Endothelial cell of umbilical vein (primary cell): ENCODE measurements around the gene LRRC17. TPM values are rescaled to one million over a fixed set of nuclear protein-coding genes. Genes with fewer than 3 reads are reported as not detected.

Experiments used
- BruUV-seq: library from RNA; stranded (reverse); fragments of 400-500 nt; replicated peaks from 2 replicates; lab custom pipeline; 2021; lab: Mats Ljungman, UMichigan
- CTCF ChIA-PET: fragments of 300-600, 350-600 bp; sonication (Branson Sonifier 250); formaldehyde crosslinking; loops from one replicate; lab custom pipeline; 2021; ENCODE audit warnings: antibody characterized with exemption, inconsistent platforms; lab: Charles Lee
- POLR2A ChIA-PET: fragments of 300-600, 350-600 bp; sonication (Branson Sonifier 250); formaldehyde crosslinking; loops from one replicate; lab custom pipeline; 2021; ENCODE audit warnings: antibody characterized with exemption, inconsistent platforms; lab: Charles Lee
- DNase-seq: peaks from one replicate; pipeline ENCODE4 v3.0.0-alpha.2; 2011; ENCODE audit warnings: low read depth, low spot score
- FAIRE-seq: peaks from 2 replicates; lab custom pipeline; 2011; peaks lifted over from hg19 to GRCh38; lab: Jason Lieb, UNC
- H2AFZ ChIP-seq: 2 replicates; pipeline ENCODE4 v1.6.0; 2012; ENCODE audit warnings: low read depth, low read length, control low read depth, inconsistent platforms
- H3K27ac ChIP-seq: 2 replicates; pipeline ENCODE4 v1.5.1; 2011; ENCODE audit warnings: low read depth, mild to moderate bottlenecking, control low read depth, low read length, moderate library complexity; ENCODE audit not compliant: insufficient read depth
- H3K27me3 ChIP-seq, 2 experiments: 2 replicates each; pipeline versions ENCODE4 v1.6.0 to v1.6.1; 2011; ENCODE audit warnings: low read length in 2 of 2, mixed read lengths in 1 of 2; ENCODE audit not compliant: control insufficient read depth in 2 of 2, insufficient read depth in 2 of 2
- H3K36me3 ChIP-seq, 2 experiments: 2 replicates in 1 of 2; 3 replicates in 1 of 2; pipeline ENCODE4 v1.5.1; 2011; ENCODE audit warnings: low read length in 2 of 2, mild to moderate bottlenecking in 1 of 2, moderate library complexity in 1 of 2; ENCODE audit not compliant: control insufficient read depth in 2 of 2, insufficient read depth in 2 of 2; ENCODE audit errors: extremely low read depth in 1 of 2
- H3K4me1 ChIP-seq: 3 replicates; pipeline ENCODE4 v1.5.1; 2011; ENCODE audit warnings: mild to moderate bottlenecking, low read length; ENCODE audit not compliant: control insufficient read depth, insufficient read depth; ENCODE audit errors: extremely low read depth
- H3K4me2 ChIP-seq: 2 replicates; pipeline ENCODE4 v1.6.1; 2011; ENCODE audit warnings: low read length, control low read depth, mixed read lengths; ENCODE audit not compliant: insufficient read depth
- H3K4me3 ChIP-seq, 3 experiments: fragments of 200-600 bp in 1 of 3; sonication (generic), shearing (Covaris generic) in 1 of 3; replicated peaks in 1 of 3; 2 replicates each; pipeline ENCODE4 v1.5.1; 2011 to 2016; ENCODE audit warnings: control low read depth in 3 of 3, low read length in 3 of 3, mild to moderate bottlenecking in 2 of 3, inconsistent platforms in 1 of 3, low read depth in 1 of 3, moderate library complexity in 1 of 3; ENCODE audit not compliant: insufficient read depth in 1 of 3
- H3K79me2 ChIP-seq: 2 replicates; pipeline ENCODE4 v1.6.0; 2012; ENCODE audit warnings: low read length, inconsistent platforms; ENCODE audit not compliant: control insufficient read depth, insufficient read depth
- H3K9ac ChIP-seq: replicated peaks from 2 replicates; pipeline ENCODE3; 2011; ENCODE audit warnings: low read length, control low read depth; ENCODE audit not compliant: insufficient read depth; ENCODE audit errors: extremely low read depth
- H3K9me1 ChIP-seq: replicated peaks from 3 replicates; pipeline ENCODE4 v1.6.0; 2011; ENCODE audit warnings: mild to moderate bottlenecking, low read length; ENCODE audit not compliant: control insufficient read depth, insufficient read depth; ENCODE audit errors: extremely low read depth
- H3K9me3 ChIP-seq: replicated peaks from 2 replicates; pipeline ENCODE4 v1.5.1; 2012; ENCODE audit warnings: low read length, inconsistent platforms; ENCODE audit not compliant: control insufficient read depth, insufficient read depth
- H4K20me1 ChIP-seq: replicated peaks from 2 replicates; pipeline ENCODE3; 2011; ENCODE audit warnings: mild to moderate bottlenecking, low read length; ENCODE audit not compliant: control insufficient read depth, insufficient read depth; ENCODE audit errors: extremely low read depth
- EZH2 ChIP-seq: IDR thresholded peaks from 2 replicates; pipeline ENCODE4 v1.6.1; 2012; ENCODE audit warnings: borderline replicate concordance, low read depth, mild to moderate bottlenecking, moderate library complexity, low read length, inconsistent platforms; ENCODE audit not compliant: severe bottlenecking
- FOS ChIP-seq: IDR thresholded peaks from 2 replicates; pipeline ENCODE4 v1.6.1; 2011; ENCODE audit warnings: mild to moderate bottlenecking, low read length, moderate library complexity, borderline replicate concordance; ENCODE audit not compliant: insufficient read depth
- GATA2 ChIP-seq: IDR thresholded peaks from 2 replicates; pipeline ENCODE4 v1.7.0; 2011; ENCODE audit warnings: low read depth, mild to moderate bottlenecking, moderate library complexity, mixed read lengths, low read length; ENCODE audit not compliant: insufficient read length, insufficient read depth
- JUN ChIP-seq: IDR thresholded peaks from 2 replicates; pipeline ENCODE4 v1.6.1; 2011; ENCODE audit warnings: borderline replicate concordance, low read depth; ENCODE audit not compliant: insufficient read length, insufficient read depth
- MYC ChIP-seq: IDR thresholded peaks from one replicate; pipeline ENCODE4 v1.6.1; 2011; ENCODE audit warnings: mild to moderate bottlenecking, low read depth, low read length
- POLR2A ChIP-seq: IDR thresholded peaks from 2 replicates; pipeline ENCODE4 v1.6.1; 2012; ENCODE audit warnings: low read depth, mild to moderate bottlenecking, control low read depth, low read length
- POLR2AphosphoS5 ChIP-seq: IDR thresholded peaks from 2 replicates; pipeline ENCODE4 v1.6.1; 2012; ENCODE audit warnings: low read depth, mild to moderate bottlenecking, control low read depth, low read length, moderate library complexity; ENCODE audit not compliant: insufficient read depth
- dilution Hi-C: fragments of 300-500 bp; cut with MboI; formaldehyde crosslinking; loops from one replicate; pipeline ENCODE4 v1.15.0; 2019; ENCODE audit warnings: low sequenced_read_pairs; ENCODE audit not compliant: extremely low pct_ligation_motif_present
- intact Hi-C: fragments of 100-400 bp; cut with micrococcal nuclease; formaldehyde crosslinking; loops from one replicate; pipeline ENCODE4 v1.10.0; 2022
- polyA plus RNA-seq, 4 experiments: library from polyadenylated mRNA; depleted of rRNA in 3 of 4; stranded (reverse) in 3 of 4; unstranded in 1 of 4; fragments of >200 nt; gene quantifications; 2 replicates each; pipeline versions ENCODE4 v1.2.1 to v1.2.3, GENCODE V29; 2011 to 2012; ENCODE audit warnings: missing spikeins in 1 of 4
- total RNA-seq: library from RNA; stranded (reverse); gene quantifications from 2 replicates; pipeline ENCODE4 v1.2.3, GENCODE V29; 2021
- TF ChIP-seq, protein P1 (sequence below), 2 donors: IDR thresholded peaks; 1 replicate in 1 of 2; 2 replicates in 1 of 2; pipeline ENCODE4 v1.5.1; 2011; ENCODE audit warnings: low read length in 2 of 2, mild to moderate bottlenecking in 2 of 2, moderate library complexity in 2 of 2, control low read depth in 1 of 2, inconsistent platforms in 1 of 2, low read depth in 1 of 2; ENCODE audit not compliant: insufficient read depth in 1 of 2; ENCODE audit errors: extremely low read depth in 1 of 2
- TF ChIP-seq, protein P2 (sequence below): IDR thresholded peaks from 2 replicates; pipeline ENCODE4 v1.6.1; 2011; ENCODE audit not compliant: insufficient read depth, insufficient read length

Gene LRRC17
- total and polyA plus RNA-seq, 2 donors (not counting 3 experiments of a cell fraction or from before 2014, with no cell fraction given), result 22.7 to 33.7 TPM

DNA sequence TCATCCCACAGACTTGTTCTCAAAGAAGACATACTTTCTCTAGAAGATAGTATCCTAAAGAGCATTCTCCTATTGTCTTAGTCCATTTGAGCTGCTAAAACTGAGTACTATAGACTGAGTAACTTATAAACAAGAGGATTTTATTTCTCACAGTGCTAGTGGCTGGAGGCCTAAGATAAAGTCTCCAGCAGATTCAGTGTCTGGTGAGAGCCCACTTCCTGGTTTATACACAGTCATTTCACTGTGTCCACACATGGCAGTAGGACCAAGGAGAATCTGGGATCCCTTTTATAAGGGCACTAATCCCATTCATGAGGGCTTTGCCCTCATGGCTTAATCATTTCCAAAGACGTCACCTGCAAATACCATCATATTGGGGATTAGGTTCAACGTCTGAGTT, 68.7 kb downstream of the LRRC17 start:
- DNase-seq (no peak), FAIRE-seq (no peak)
- no TSS peak for BruUV-seq
- H3K36me3 ChIP-seq, result no peaks in the 10 kb centered on the region
- no peak overlapping the region for H3K4me3 ChIP-seq
- no peaks in the 10 kb centered on the region for H3K79me2 ChIP-seq
- H3K27me3 ChIP-seq, result no peaks in the 10 kb centered on the region
- no peak overlapping the region for H3K4me2 ChIP-seq
- no peaks in the 10 kb centered on the region for H3K9me1 ChIP-seq
- POLR2A ChIA-PET, result no interaction called here
- H2AFZ ChIP-seq, result no peak overlapping the region
- no peak overlapping the region for H3K27ac ChIP-seq
- no peaks in the 10 kb centered on the region for H3K9me3 ChIP-seq
- peaks cover 3% of the 10 kb centered on the region for H3K4me1 ChIP-seq
- intact Hi-C loops, result no loop called here
- dilution Hi-C loops, result no loop called here
- H3K9ac ChIP-seq, result no peak overlapping the region
- TF ChIP-seq EZH2, result no peak
- no peak for TF ChIP-seq JUN
- TF ChIP-seq, protein P1, sequence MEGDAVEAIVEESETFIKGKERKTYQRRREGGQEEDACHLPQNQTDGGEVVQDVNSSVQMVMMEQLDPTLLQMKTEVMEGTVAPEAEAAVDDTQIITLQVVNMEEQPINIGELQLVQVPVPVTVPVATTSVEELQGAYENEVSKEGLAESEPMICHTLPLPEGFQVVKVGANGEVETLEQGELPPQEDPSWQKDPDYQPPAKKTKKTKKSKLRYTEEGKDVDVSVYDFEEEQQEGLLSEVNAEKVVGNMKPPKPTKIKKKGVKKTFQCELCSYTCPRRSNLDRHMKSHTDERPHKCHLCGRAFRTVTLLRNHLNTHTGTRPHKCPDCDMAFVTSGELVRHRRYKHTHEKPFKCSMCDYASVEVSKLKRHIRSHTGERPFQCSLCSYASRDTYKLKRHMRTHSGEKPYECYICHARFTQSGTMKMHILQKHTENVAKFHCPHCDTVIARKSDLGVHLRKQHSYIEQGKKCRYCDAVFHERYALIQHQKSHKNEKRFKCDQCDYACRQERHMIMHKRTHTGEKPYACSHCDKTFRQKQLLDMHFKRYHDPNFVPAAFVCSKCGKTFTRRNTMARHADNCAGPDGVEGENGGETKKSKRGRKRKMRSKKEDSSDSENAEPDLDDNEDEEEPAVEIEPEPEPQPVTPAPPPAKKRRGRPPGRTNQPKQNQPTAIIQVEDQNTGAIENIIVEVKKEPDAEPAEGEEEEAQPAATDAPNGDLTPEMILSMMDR (IDR thresholded peaks at IDR 0.05; ENCODE audit: extremely low read depth in 1 of 2, insufficient read depth in 1 of 2, low read depth in 1 of 2, low read length in 2 of 2), result no peak
- TF ChIP-seq POLR2AphosphoS5, result no peak
- TF ChIP-seq FOS, result no peak
- TF ChIP-seq, protein P2, sequence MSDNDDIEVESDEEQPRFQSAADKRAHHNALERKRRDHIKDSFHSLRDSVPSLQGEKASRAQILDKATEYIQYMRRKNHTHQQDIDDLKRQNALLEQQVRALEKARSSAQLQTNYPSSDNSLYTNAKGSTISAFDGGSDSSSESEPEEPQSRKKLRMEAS, result no peak
- no peak for TF ChIP-seq GATA2
- TF ChIP-seq POLR2A, result no peak
- TF ChIP-seq MYC, result no peak
- no peaks in the 10 kb centered on the region for H4K20me1 ChIP-seq
- CTCF ChIA-PET, result no interaction called here
